IPS-15b (cell line): ENCODE results near the gene JTB.
A peak's percentile ranks its signal among the peaks of the same experiment; 100 is the strongest.

Source experiments
- H3K27me3 ChIP-seq: one replicate; pipeline ENCODE4 v1.6.1; 2013; ENCODE audit warnings: low read length; ENCODE audit not compliant: control insufficient read depth, insufficient read depth
- H3K36me3 ChIP-seq: one replicate; pipeline ENCODE4 v1.6.1; 2013; ENCODE audit warnings: low read length; ENCODE audit not compliant: control insufficient read depth, insufficient read depth
- H3K4me1 ChIP-seq: one replicate; pipeline ENCODE4 v1.6.1; 2013; ENCODE audit warnings: mild to moderate bottlenecking, low read length; ENCODE audit not compliant: control insufficient read depth, insufficient read depth
- H3K4me3 ChIP-seq: one replicate; pipeline ENCODE4 v1.5.1; 2013; ENCODE audit warnings: low read depth, low read length
- H3K9ac ChIP-seq: one replicate; pipeline ENCODE4 v1.6.1; 2013; ENCODE audit warnings: low read depth, mild to moderate bottlenecking, low read length
- H3K9me3 ChIP-seq: one replicate; pipeline ENCODE4 v1.6.1; 2013; ENCODE audit warnings: mild to moderate bottlenecking, low read length; ENCODE audit not compliant: control insufficient read depth, insufficient read depth

Gene JTB

DNA sequence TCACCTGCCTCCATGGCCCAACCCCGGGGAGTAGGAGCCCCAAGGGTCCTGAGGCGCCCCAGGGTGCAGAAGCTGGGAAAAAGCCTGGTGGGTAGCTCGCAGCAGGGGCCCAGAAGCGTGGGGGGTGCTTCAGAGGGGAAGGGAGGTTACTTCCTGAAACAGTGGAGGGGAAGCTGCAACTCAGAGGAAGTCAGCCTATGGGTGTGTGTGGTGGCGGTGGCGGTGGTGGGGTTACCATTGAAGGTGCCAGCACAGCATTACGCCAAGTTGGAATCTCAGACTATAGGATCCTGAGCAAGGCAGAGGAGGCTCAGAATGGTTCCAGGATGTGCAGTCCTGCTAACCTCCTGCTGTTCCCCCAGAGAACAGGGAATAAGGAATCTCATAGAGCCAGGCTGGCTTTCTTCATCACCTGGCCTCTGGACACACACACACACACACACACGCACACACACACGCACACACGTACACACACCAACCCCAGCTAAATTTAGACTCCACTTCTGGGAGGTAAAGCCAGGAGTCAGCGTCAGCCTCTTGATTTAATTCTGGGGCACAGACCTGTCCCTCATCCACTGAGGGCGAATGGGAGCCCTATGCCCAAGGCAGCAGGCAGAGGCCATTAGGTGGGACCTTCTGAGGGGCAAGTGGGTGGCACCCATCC lies 32.2 kb downstream of the JTB start:
- Histone ChIP-seq H3K4me3 (peak overlapping the region; percentile 78), H3K4me1 (peaks cover 4% of the 10 kb centered on the region), H3K9ac (peak overlapping the region; percentile 90), H3K9me3 (no peaks in the 10 kb centered on the region), H3K36me3 (peaks cover 32% of the 10 kb centered on the region), H3K27me3 (no peaks in the 10 kb centered on the region)

DNA sequence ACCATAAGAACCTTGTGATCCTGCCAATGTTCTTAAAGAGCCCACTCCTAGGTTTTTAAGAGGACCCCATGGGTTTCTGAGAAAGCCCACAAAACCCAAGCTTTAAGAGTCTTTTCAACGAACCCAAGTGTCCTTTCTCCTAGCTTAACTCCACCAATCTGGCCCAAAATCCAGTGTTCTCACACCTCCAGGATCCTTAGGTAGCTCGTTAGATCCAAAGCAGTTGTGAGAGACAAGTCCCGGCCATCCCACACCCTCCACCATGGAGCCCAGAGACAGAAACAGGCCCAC lies 32.7 kb downstream of the JTB start:
- Histone ChIP-seq H3K27me3 (no peaks in the 10 kb centered on the region), H3K36me3 (peaks cover 36% of the 10 kb centered on the region), H3K9ac (no peak overlapping the region), H3K9me3 (no peaks in the 10 kb centered on the region), H3K4me3 (peak overlapping the region; percentile 78), H3K4me1 (peaks cover 4% of the 10 kb centered on the region)

DNA sequence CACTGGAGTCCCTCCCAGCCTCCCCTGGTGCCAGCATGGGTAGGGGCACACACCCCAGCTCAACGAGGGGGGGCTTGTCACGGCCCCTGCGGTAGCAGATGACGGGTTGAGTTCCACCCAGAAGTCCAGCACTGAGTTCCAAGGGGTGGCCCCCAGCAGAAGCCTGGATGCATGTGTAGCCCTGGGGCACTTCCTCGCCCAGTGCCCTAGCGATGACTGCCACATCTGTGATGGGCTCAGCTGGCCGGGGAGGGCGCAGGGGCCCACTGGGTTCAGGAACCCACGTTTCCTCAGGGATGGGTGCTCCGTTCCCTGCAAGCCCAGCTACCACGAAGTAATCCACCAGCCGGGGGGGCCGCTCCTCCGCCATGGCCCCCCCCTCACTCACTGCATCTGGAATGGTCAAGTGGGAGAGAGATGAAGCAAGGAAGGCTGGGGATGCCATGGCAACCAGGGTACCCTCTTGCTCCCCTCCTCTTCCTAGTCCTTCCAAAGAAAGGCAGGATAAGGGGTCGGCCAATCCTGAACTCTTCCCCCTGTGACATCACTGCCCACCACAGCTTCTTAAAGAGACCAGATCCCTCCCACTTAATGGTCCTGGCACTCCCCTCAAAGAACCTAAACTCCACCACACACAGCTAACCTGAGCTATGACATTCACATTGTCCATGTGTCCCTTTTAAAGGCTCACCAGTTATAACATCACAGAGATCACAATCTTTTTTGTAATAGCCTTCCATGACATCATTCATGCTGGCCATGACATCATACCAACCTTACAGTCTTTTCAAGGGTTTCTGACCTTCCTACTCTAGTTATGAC lies 33.3 kb downstream of the JTB start:
- no peaks in the 10 kb centered on the region for H3K27me3 ChIP-seq
- no peak overlapping the region for H3K4me3 ChIP-seq
- H3K36me3 ChIP-seq = peaks cover 40% of the 10 kb centered on the region
- H3K9me3 ChIP-seq = no peaks in the 10 kb centered on the region
- H3K9ac ChIP-seq = no peak overlapping the region
- H3K4me1 ChIP-seq = peaks cover 4% of the 10 kb centered on the region

DNA sequence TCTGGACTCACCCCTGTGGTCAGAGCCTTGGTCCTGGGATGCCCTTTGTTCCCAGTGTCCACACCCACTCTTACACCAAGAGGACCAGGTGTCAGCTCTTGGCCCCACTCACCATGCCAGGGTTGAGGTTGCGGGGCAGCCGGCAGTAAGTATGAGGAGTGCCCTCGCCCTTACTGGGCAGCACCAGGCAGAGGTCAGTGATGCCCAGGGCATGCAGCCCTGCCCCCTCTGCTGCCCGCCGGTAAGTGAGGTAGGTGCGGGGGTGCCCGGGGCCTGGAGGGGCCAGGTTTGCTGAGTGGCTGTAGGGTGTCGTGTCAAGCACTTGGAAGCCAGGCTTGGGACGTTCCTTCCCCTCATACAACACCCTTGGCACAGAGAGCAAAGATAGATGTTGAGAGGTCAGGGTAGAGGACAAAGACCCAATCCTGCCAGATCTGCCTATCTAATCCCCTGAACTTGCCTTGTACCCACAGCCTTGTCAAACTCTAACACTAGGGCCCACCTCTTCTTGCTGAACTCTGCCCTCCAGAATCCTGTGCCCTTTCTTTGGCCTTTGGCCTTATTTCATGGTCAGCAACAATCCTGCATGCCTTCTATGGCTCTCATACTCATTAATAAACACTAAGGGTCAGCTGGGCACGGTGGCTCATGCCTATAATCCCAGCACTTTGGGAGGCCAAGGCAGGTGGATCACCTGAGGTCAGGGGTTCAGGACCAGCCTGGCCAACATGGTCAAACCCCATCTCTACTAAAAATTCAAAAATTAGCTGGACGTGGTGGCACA lies 34.5 kb downstream of the JTB start:
- Histone ChIP-seq H3K4me1 (peaks cover 4% of the 10 kb centered on the region), H3K9ac (no peak overlapping the region), H3K27me3 (no peaks in the 10 kb centered on the region), H3K36me3 (peaks cover 28% of the 10 kb centered on the region), H3K9me3 (no peaks in the 10 kb centered on the region), H3K4me3 (no peak overlapping the region)

DNA sequence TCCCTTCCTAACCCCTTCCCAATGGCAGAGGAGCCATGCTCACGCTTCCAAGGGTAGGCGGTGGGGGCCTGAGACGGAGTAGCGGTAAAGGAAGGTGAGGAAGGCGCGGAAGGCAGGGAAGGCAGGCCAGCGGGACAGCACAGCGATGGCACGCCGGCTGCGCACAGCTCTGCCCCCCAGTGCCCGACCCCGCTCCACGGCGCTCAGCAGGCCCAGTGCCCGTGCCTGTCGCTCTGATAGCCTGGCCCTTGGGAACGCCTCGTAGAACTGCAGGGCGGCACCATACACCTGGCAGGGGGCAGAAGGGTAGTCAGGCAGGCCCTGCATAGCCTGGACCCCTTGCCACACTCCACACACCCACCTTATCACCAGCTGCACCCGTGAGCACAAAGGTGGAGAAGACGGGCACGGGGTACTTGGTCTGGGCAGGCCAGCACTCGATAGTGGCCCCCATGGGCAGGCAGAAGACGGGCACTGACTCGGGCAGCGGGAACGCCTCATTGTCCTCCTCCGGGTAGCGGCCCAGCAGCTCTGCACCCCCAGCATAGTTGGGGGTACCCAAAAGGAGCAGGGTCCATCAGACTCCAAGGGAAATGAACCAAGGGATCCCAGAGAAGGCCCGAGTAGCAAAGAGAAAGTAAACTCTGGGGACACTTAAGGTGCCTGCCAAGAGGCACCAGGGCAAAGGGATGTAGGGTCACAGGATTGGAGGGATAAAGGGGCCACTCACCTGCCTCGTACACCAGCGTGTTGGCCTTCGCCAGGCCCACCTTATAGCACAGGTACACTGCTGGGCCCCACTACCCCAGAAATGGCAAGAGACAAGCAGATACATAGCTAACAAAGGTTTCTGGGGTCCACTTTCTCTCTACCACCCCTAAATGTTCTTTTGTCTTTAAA lies 35.4 kb downstream of the JTB start:
- Histone ChIP-seq H3K36me3 (peaks cover 37% of the 10 kb centered on the region), H3K9me3 (no peaks in the 10 kb centered on the region), H3K4me3 (no peak overlapping the region), H3K27me3 (no peaks in the 10 kb centered on the region), H3K9ac (no peak overlapping the region), H3K4me1 (peaks cover 4% of the 10 kb centered on the region)

DNA sequence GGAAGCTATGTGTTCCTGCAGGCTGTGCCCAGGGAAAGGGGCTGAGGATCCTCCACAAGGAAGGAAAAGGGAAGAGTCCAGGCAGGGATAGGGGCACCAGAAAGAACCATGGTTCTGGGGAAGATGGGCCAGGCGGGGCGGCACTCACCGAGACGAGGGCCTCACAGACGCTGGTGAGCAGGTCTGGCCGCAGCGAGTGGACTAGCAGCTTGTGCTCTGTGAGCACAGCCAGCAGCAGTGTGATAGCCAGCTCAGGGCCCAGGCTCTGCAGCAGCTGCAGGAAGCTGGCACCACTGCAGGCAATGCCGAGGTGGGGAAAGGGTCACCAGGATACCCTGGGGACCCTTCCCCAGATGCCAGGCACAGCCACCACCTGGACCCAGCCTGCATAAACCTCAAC lies 36.7 kb downstream of the JTB start:
- Histone ChIP-seq H3K9ac (no peak overlapping the region), H3K36me3 (peaks cover 45% of the 10 kb centered on the region), H3K4me3 (no peak overlapping the region), H3K27me3 (no peaks in the 10 kb centered on the region), H3K9me3 (no peaks in the 10 kb centered on the region), H3K4me1 (peaks cover 4% of the 10 kb centered on the region)

DNA sequence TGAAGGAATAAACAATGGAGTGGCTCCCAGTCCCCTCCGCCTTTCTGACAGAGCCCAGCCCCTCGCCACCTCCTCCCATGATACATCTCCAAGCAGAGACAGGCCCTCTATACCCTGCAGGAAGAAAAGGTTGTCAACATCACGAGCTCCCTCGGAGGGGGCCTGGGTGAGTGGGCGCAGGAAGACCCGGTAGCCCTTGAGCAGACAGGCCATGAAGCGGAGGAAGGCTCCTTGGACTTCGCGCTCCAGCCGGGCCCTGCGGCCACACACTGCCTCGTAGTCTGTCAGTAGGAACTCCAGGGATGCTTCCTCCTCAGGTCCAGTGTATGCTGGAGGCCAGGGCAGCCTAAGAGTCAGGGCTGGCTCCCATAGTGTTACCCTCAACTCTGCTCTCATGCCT lies 38.0 kb downstream of the JTB start:
- no peak overlapping the region for H3K9ac ChIP-seq
- H3K4me1 ChIP-seq = no peaks in the 10 kb centered on the region

DNA sequence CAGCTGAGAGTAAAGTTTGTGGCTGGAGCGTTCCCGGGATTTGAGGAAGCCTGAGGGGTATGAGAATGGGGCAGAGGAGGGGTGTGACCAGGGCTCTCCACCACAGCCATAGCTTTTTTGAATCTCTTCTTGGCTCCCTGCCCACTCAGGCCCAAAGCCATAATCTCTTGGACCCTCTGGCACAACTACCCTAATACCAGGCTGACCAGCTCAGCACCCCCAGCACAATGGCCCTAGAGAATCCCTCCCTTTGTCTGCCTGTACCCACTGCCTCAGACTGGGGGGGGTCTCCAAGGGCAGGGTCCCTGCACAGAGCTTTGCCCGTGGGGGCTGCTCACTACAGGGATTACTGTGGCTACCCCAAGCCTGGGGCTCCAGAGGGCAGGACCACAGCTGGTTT lies 38.5 kb downstream of the JTB start:
- Histone ChIP-seq H3K9ac (no peak overlapping the region), H3K36me3 (peaks cover 57% of the 10 kb centered on the region), H3K9me3 (no peaks in the 10 kb centered on the region), H3K4me3 (no peak overlapping the region), H3K27me3 (no peaks in the 10 kb centered on the region), H3K4me1 (no peaks in the 10 kb centered on the region)

More for the DNA sequence above, 38.0 kb downstream of the JTB start:
- H3K9me3 ChIP-seq = no peaks in the 10 kb centered on the region
- H3K36me3 ChIP-seq = peaks cover 54% of the 10 kb centered on the region
- no peaks in the 10 kb centered on the region for H3K27me3 ChIP-seq
- no peak overlapping the region for H3K4me3 ChIP-seq

DNA sequence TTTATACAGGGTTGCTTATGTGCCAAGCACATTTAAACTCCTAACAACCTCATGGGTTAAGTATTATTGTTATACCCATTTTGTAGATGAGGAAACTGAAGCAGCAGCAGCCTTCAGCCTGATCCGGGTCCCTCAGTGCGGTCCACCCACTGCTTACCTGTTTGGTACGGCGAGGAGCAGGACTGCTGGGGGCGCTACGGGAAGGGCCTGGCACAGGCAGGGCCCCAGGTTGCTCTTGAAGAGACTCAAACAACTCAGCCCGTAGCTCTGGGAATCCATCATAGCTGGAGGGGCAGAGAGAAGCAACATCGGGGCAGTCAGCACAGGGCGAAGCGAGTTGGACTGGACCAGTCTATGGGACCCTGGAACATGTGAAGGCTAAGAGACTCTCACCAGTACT lies 40.1 kb downstream of the JTB start:
- Histone ChIP-seq H3K9ac (no peak overlapping the region), H3K9me3 (no peaks in the 10 kb centered on the region), H3K4me1 (no peaks in the 10 kb centered on the region), H3K36me3 (peaks cover 69% of the 10 kb centered on the region), H3K27me3 (no peaks in the 10 kb centered on the region), H3K4me3 (no peak overlapping the region)

DNA sequence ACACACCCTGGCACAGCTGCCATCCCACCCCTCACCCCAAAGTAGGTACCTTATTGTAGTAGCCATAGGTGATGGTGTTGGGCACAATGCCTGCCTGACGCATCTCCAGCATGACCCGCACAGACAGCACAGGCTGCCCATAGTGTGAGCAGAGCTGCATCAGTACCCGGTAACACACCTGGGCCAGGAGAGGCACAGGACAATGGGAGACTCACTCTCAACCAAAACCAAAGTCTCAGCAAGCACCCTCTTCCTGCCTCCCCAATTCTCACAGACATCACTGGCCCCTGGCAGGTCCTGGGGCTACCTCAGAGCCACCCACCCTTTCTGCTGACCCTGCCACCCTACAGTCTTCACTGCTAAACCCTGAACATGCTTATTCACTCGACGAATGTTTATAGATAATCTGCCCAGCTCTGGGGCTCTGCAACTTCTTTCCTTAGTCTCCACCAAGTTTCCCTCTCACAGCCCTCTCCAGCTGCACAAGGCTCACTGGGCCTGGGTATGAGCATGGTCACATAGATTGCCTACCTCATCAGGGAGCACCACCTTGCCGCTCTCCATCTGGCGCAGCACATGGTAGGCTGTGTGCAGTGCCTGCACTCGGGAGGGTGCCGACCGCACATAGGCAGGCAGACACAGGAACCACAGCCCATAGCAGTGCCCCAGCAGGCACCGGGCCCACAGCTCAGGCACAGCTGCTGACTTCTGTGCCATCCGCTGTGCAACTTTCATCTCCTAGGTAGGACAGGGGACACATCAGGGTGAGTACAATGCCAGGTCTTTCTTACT lies 41.3 kb downstream of the JTB start:
- no peak overlapping the region for H3K9ac ChIP-seq
- no peaks in the 10 kb centered on the region for H3K27me3 ChIP-seq
- peaks cover 72% of the 10 kb centered on the region for H3K36me3 ChIP-seq
- no peaks in the 10 kb centered on the region for H3K4me1 ChIP-seq
- no peaks in the 10 kb centered on the region for H3K9me3 ChIP-seq
- no peak overlapping the region for H3K4me3 ChIP-seq

DNA sequence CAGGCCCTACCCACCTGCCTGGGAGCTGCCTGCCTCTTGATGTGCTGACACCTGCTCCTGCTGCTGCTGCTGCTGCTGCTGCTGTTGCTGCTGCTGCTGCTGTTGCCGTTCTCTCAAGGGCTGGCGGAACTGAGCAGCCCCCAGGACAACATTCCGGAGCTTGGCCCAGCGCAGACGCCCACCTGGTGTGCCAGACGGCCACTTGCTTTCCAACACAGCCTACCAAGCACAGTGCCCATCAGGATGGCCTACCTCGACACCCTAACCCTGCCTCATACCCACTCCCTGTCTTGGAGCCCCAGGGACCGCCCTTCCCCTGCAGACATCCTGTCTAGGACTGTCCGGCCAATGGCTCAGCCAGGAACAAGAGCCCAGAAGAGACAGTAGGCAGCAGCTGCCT lies 42.7 kb downstream of the JTB start:
- H3K36me3 ChIP-seq = peaks cover 69% of the 10 kb centered on the region
- H3K9ac ChIP-seq = no peak overlapping the region
- H3K9me3 ChIP-seq = no peaks in the 10 kb centered on the region
- H3K4me1 ChIP-seq = no peaks in the 10 kb centered on the region
- no peaks in the 10 kb centered on the region for H3K27me3 ChIP-seq
- no peak overlapping the region for H3K4me3 ChIP-seq
